GM12874 (cell line): ENCODE results near the gene AFTPH.

Source experiments
- CTCF ChIP-seq: IDR thresholded peaks from 2 replicates; pipeline ENCODE4 v1.5.1; 2011; ENCODE audit warnings: low read depth, mild to moderate bottlenecking, control low read depth, low read length, moderate library complexity; ENCODE audit not compliant: insufficient read depth

AFTPH gene, protein sequence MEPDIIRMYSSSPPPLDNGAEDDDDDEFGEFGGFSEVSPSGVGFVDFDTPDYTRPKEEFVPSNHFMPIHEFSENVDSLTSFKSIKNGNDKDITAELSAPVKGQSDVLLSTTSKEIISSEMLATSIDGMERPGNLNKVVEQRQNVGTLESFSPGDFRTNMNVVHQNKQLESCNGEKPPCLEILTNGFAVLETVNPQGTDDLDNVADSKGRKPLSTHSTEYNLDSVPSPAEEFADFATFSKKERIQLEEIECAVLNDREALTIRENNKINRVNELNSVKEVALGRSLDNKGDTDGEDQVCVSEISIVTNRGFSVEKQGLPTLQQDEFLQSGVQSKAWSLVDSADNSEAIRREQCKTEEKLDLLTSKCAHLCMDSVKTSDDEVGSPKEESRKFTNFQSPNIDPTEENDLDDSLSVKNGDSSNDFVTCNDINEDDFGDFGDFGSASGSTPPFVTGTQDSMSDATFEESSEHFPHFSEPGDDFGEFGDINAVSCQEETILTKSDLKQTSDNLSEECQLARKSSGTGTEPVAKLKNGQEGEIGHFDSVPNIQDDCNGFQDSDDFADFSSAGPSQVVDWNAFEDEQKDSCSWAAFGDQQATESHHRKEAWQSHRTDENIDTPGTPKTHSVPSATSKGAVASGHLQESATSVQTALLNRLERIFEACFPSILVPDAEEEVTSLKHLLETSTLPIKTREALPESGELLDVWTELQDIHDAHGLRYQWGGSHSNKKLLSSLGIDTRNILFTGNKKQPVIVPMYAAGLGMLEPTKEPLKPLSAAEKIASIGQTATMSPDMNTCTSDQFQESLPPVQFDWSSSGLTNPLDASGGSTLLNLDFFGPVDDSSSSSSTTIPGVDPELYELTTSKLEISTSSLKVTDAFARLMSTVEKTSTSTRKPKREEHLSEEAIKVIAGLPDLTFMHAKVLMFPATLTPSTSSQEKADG

GRCh38 chr2:64523666-64524603 is at the start of gene AFTPH:
TSS of gene AFTPH (plus strand) at chr2:64524328. CDS start at chr2:64551475, 27,147 bp downstream.
- no peak for TF ChIP-seq CTCF

DNA sequence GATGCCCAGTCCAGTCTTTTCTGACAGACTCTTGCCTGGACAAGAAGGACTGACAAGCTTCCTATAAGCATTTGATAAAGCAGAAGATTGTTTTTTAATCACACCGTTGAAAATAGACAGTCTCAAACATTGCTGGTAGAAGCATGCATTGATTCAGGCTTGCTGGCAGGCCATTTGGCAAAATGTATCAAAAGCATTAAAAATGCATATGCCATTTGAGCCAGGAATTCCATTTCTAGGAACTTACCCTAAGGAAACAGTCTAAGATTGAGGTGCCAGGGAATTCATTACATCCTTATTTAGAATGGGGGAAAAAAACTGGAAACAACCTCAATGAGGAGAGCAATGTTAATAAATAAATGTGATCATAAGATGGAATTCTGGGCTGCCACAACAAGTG is 49.5 kb upstream of the AFTPH start:
- TF ChIP-seq CTCF = no peak

DNA sequence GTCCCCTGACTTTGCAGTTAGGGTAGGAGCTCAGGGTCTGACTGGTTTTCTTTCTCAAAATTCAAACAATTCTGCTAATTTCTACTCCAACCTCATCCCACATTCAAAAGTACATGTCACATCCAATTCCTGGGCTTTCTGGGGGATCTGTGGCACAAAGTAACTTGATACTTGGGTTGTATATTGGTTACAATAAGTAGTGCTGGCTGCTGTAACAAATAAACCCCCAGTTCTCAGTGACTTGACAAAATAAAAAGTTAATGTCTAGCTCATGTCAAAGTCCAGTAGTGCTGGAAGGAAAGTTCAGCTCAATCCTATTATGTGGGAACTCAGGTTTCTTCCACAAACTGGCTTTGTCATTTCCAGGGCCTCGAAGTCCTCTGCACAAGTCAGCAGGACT is 47.1 kb upstream of the AFTPH start:
- TF ChIP-seq CTCF = no peak

- no peak for TF ChIP-seq CTCF
Measured at GRCh38 chr2:64477979-64478378, 46.1 kb upstream of the AFTPH start.

DNA sequence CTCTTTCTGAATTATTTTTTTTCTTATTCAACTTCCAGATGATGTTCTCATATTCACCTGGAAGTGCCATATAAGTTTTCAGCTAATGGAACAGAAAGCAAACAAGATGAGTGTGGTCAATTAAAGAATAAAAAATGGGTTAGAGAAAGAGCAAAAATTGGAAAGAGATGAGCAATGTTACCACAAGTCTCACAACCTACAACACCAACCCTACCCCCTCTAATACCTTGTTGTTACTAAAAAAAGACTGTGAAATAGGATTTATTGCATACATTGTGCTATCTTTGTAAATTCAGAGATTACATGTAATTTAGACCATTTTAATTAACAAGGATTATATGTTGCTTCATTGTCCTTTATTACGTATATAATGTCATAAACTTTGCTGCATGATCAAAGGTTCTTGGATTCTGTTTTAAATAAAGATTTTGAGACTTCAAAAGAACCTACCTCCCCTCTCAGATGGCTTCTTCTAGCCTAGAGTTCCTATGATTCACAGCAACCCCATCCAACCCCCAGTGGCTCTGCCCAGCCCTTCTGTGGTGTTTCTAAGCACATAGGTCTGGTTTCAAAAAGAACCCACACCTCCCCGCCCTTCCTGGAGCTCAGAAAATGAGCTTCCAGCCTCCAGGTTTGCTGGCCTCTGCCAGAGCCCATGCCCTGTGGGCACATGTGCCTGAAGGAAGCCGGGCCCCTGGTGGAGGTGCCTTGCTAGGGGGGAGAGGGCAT is 45.5 kb upstream of the AFTPH start:
- TF ChIP-seq CTCF = no peak

DNA sequence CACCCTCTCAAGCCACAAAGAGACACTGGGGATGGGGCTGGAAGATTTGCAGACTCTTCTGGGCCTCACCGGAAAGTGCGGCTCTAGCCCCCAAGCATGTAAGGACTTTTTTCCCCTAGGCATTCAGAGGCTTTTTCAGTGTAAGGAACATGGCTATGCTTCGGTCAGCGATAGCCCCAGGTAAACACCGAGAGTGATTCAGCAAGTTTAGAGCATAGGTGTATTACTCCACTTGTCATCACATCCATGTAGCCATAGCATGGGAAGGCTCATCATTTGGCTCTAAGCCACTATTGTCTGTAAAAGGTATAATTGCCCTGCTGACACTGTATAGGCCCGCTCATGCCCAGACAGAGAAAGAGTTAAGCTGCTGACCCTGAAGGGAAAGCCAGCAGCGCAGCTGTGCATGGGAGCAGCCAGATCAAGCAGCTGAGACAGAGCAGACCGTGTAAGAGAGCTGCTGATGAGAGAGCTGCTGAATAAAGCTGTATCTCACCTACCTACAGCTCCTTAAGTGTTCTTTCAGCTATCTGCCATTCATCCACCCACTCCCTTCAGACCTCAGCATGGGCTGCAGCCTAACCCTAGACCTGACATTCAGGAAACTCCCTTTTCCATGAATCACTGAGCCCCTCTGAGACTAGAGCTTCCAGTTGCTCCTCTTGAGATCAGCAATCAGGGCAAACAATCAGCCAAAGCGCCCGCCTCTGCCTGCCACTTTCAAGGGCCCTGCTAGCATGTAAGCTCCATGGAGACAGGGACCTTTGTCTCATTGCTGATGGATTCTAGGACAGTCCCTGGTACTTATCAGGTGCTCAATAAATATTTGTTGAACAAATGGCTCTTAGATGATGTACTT is 44.6 kb upstream of the AFTPH start:
- TF ChIP-seq CTCF = no peak
